Measurements from ENCODE around the gene SIRT3. TPM values are rescaled to one million over a fixed set of nuclear protein-coding genes. Genes with fewer than 3 reads are reported as not detected.

Gene SIRT3
- total and polyA plus RNA-seq, 2 donors (not counting 1 experiment from before 2014, with no cell fraction given) = 8.8 to 11.0 TPM

DNA sequence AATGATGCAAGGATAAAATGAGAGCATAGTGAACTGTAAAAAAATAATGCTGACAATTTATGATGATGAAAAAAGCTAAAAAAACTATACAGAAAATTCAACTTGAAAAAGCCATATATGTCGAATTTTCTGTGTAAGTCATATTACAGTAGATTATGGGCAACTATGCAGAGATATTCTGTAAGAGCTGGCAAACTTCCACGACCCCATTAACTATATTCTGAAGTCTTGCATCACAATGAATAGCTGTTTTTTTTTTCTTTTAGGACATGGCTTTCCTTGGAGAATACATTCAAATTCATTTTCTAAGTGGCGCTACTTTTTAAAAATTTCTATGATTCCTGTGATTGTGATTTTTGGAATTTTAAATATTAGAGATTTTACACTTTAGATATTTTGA, 19.0 kb upstream of the SIRT3 start:
- peak in 1 of 2 donors; percentile 66 for DNase-seq (ENCODE audit: low read depth in 2 of 2)
- no peaks in the 10 kb centered on the region for H4K20me1 ChIP-seq (ENCODE audit: control insufficient read depth, extremely low read depth, insufficient read depth, low read length)
- no peak overlapping the region for H3K27ac ChIP-seq (ENCODE audit: insufficient read depth, low read length)
- no peaks in the 10 kb centered on the region for H3K4me1 ChIP-seq (ENCODE audit: control insufficient read depth, extremely low read depth, insufficient read depth, low read length)
- H3K27me3 ChIP-seq (ENCODE audit: control insufficient read depth, insufficient read depth, low read length) = no peaks in the 10 kb centered on the region
- TF ChIP-seq EZH2 (IDR thresholded peaks at IDR 0.05; ENCODE audit: low read length, missing control alignments) = no peak
- TF ChIP-seq, protein P1, sequence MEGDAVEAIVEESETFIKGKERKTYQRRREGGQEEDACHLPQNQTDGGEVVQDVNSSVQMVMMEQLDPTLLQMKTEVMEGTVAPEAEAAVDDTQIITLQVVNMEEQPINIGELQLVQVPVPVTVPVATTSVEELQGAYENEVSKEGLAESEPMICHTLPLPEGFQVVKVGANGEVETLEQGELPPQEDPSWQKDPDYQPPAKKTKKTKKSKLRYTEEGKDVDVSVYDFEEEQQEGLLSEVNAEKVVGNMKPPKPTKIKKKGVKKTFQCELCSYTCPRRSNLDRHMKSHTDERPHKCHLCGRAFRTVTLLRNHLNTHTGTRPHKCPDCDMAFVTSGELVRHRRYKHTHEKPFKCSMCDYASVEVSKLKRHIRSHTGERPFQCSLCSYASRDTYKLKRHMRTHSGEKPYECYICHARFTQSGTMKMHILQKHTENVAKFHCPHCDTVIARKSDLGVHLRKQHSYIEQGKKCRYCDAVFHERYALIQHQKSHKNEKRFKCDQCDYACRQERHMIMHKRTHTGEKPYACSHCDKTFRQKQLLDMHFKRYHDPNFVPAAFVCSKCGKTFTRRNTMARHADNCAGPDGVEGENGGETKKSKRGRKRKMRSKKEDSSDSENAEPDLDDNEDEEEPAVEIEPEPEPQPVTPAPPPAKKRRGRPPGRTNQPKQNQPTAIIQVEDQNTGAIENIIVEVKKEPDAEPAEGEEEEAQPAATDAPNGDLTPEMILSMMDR (conservative IDR thresholded peaks at IDR 0.05 in 1 of 2, IDR thresholded peaks at IDR 0.05 in 1 of 2; ENCODE audit: low read depth in 1 of 2, low read length in 2 of 2) = no peak
- no peak overlapping the region for H2AFZ ChIP-seq (ENCODE audit: low read length)
- H3K9me3 ChIP-seq (ENCODE audit: control insufficient read depth, insufficient read depth, low read depth, low read length) = no peaks in the 10 kb centered on the region
- H3K9ac ChIP-seq (ENCODE audit: insufficient read depth, low read length) = no peak overlapping the region
- no peaks in the 10 kb centered on the region for H3K79me2 ChIP-seq (ENCODE audit: control insufficient read depth, insufficient read depth, low read length)
- H3K36me3 ChIP-seq (ENCODE audit: control insufficient read depth, insufficient read depth, low read length) = peaks cover 11% of the 10 kb centered on the region
- no peak overlapping the region for H3K4me3 ChIP-seq (replicated peaks in 1 of 4; ENCODE audit: control extremely low read depth in 1 of 4, insufficient read depth in 1 of 4, low read depth in 3 of 4, low read length in 4 of 4)
- H3K4me2 ChIP-seq (ENCODE audit: extremely low read depth, insufficient read depth, low read length) = no peak overlapping the region

- no peak overlapping the region for H3K27ac ChIP-seq (ENCODE audit: insufficient read depth, low read length)
- no peaks in the 10 kb centered on the region for H3K4me1 ChIP-seq (ENCODE audit: control insufficient read depth, extremely low read depth, insufficient read depth, low read length)
- H3K9ac ChIP-seq (ENCODE audit: insufficient read depth, low read length) = no peak overlapping the region
- no peaks in the 10 kb centered on the region for H3K9me3 ChIP-seq (ENCODE audit: control insufficient read depth, insufficient read depth, low read depth, low read length)
- H4K20me1 ChIP-seq (ENCODE audit: control insufficient read depth, extremely low read depth, insufficient read depth, low read length) = no peaks in the 10 kb centered on the region
- H3K4me2 ChIP-seq (ENCODE audit: extremely low read depth, insufficient read depth, low read length) = no peak overlapping the region
- peaks cover 13% of the 10 kb centered on the region for H3K36me3 ChIP-seq (ENCODE audit: control insufficient read depth, insufficient read depth, low read length)
- no peaks in the 10 kb centered on the region for H3K27me3 ChIP-seq (ENCODE audit: control insufficient read depth, insufficient read depth, low read length)
- no peaks in the 10 kb centered on the region for H3K79me2 ChIP-seq (ENCODE audit: control insufficient read depth, insufficient read depth, low read length)
- H2AFZ ChIP-seq (ENCODE audit: low read length) = no peak overlapping the region
- TF ChIP-seq EZH2 (IDR thresholded peaks at IDR 0.05; ENCODE audit: low read length, missing control alignments) = no peak
- TF ChIP-seq, protein P1 (conservative IDR thresholded peaks at IDR 0.05 in 1 of 2, IDR thresholded peaks at IDR 0.05 in 1 of 2; ENCODE audit: low read depth in 1 of 2, low read length in 2 of 2) = no peak
- no peak overlapping the region for H3K4me3 ChIP-seq (replicated peaks in 1 of 4; ENCODE audit: control extremely low read depth in 1 of 4, insufficient read depth in 1 of 4, low read depth in 3 of 4, low read length in 4 of 4)
- no peak for DNase-seq (ENCODE audit: low read depth in 2 of 2)
Observed at GRCh38 chr11:253886-254270, 17.7 kb upstream of the SIRT3 start.

DNA sequence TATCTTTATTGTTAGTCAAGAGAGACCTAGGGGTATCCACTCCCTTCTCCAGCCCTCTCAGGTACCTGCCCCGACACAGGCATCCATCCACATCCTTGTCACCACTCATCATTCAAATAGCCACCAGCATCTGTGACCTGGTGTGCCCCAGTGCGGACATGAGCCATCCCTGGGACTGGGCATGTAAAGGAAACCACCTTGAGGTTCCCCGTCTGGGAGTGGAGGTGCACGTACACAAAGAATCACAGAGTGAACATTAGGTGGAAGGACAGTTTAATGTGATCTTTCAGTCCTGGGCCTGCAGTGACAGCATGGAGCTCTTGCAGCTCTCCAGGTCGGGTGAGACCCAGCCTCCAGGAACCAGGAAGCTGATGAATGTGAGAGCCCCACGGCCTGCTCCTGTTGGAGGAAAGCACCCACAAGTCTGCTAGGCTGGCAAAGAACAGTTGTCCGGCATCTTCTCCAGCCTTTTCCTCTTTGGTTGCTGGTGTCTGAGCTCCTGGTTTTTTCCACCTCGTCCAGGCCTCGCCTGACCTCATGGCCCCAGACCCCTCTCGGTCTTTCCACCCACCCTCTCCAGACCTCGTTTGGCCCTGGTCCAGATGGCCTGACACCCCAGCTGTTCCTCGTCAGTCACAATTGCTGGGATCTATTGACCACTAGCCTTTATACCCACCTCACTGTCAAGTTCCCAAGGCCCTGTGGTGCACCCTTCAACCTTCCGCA, 17.2 kb upstream of the SIRT3 start:
- DNase-seq (ENCODE audit: low read depth in 2 of 2) = no peak
- Histone ChIP-seq H2AFZ (ENCODE audit: low read length) (no peak overlapping the region), H3K4me3 (replicated peaks in 1 of 4; ENCODE audit: control extremely low read depth in 1 of 4, insufficient read depth in 1 of 4, low read depth in 3 of 4, low read length in 4 of 4) (no peak overlapping the region), H3K79me2 (ENCODE audit: control insufficient read depth, insufficient read depth, low read length) (no peaks in the 10 kb centered on the region), H3K27me3 (ENCODE audit: control insufficient read depth, insufficient read depth, low read length) (no peaks in the 10 kb centered on the region), H3K9ac (ENCODE audit: insufficient read depth, low read length) (no peak overlapping the region), H3K27ac (ENCODE audit: insufficient read depth, low read length) (no peak overlapping the region), H3K9me3 (ENCODE audit: control insufficient read depth, insufficient read depth, low read depth, low read length) (no peaks in the 10 kb centered on the region), H4K20me1 (ENCODE audit: control insufficient read depth, extremely low read depth, insufficient read depth, low read length) (no peaks in the 10 kb centered on the region), H3K4me1 (ENCODE audit: control insufficient read depth, extremely low read depth, insufficient read depth, low read length) (no peaks in the 10 kb centered on the region), H3K36me3 (ENCODE audit: control insufficient read depth, insufficient read depth, low read length) (peaks cover 16% of the 10 kb centered on the region), H3K4me2 (ENCODE audit: extremely low read depth, insufficient read depth, low read length) (no peak overlapping the region)
- TF ChIP-seq, protein P1 (conservative IDR thresholded peaks at IDR 0.05 in 1 of 2, IDR thresholded peaks at IDR 0.05 in 1 of 2; ENCODE audit: low read depth in 1 of 2, low read length in 2 of 2) = no peak
- no peak for TF ChIP-seq EZH2 (IDR thresholded peaks at IDR 0.05; ENCODE audit: low read length, missing control alignments)
